Neural progenitor cell (in vitro differentiated cells): Measurements from ENCODE around the gene P2RX5. TPM values are rescaled to one million over a fixed set of nuclear protein-coding genes. Genes with fewer than 3 reads are reported as not detected.

Source experiments
- DNase-seq: peaks from one replicate; pipeline ENCODE4 v3.0.0-alpha.2; 2016; ENCODE audit warnings: low spot score
- H2AFZ ChIP-seq: fragments of 200-600 bp; sonication (generic); replicated peaks from 2 replicates; pipeline ENCODE4 v1.6.1; 2016; ENCODE audit warnings: antibody characterized with exemption
- H3F3A ChIP-seq: fragments of 200-600 bp; sonication (generic); 2 replicates; pipeline ENCODE4 v1.6.1; 2016; ENCODE audit warnings: antibody characterized with exemption, low read depth
- H3K27ac ChIP-seq: fragments of 200-600 bp; sonication (generic); 2 replicates; pipeline ENCODE4 v1.5.1; 2016; ENCODE audit warnings: mild to moderate bottlenecking
- H3K27me3 ChIP-seq: fragments of 200-600 bp; sonication (generic); 2 replicates; pipeline ENCODE4 v1.6.1; 2016; ENCODE audit warnings: mild to moderate bottlenecking, moderate library complexity
- H3K36me3 ChIP-seq: fragments of 200-600 bp; sonication (generic); 2 replicates; pipeline ENCODE4 v1.5.1; 2016
- H3K4me1 ChIP-seq: fragments of 200-600 bp; sonication (generic); 2 replicates; pipeline ENCODE4 v1.6.1; 2016; ENCODE audit warnings: mixed run types
- H3K4me2 ChIP-seq: fragments of 200-600 bp; sonication (generic); 2 replicates; pipeline ENCODE4 v1.6.1; 2016
- H3K4me3 ChIP-seq: fragments of 200-600 bp; sonication (generic); 2 replicates; pipeline ENCODE4 v1.5.1; 2016
- H3K79me2 ChIP-seq: fragments of 200-600 bp; sonication (generic); 2 replicates; pipeline ENCODE4 v1.6.1; 2016; ENCODE audit warnings: low read depth
- H3K9ac ChIP-seq: fragments of 200-600 bp; sonication (generic); 2 replicates; pipeline ENCODE4 v1.6.1; 2016
- H3K9me3 ChIP-seq: fragments of 200-600 bp; sonication (generic); 2 replicates; pipeline ENCODE4 v1.5.1; 2016; ENCODE audit warnings: low read depth
- H4K20me1 ChIP-seq: fragments of 200-600 bp; sonication (generic); 2 replicates; pipeline ENCODE4 v1.6.1; 2016; ENCODE audit warnings: low read depth
- H3K27ac Mint-ChIP-seq: 3 replicates; pipeline ENCODE4 v1.8.0; 2021; ENCODE audit warnings: mixed read lengths
- H3K27me3 Mint-ChIP-seq: 2 replicates; pipeline ENCODE4 v1.8.0; 2022; ENCODE audit warnings: low read depth, mild to moderate bottlenecking, inconsistent platforms, moderate library complexity, mixed read lengths; ENCODE audit not compliant: insufficient read depth
- H3K36me3 Mint-ChIP-seq: 3 replicates; pipeline ENCODE4 v1.8.0; 2021; ENCODE audit warnings: mixed read lengths
- H3K4me1 Mint-ChIP-seq: 3 replicates; pipeline ENCODE4 v1.8.0; 2021; ENCODE audit warnings: mixed read lengths
- H3K4me3 Mint-ChIP-seq: 3 replicates; pipeline ENCODE4 v1.8.0; 2021; ENCODE audit warnings: mild to moderate bottlenecking, moderate library complexity, mixed read lengths
- H3K9me3 Mint-ChIP-seq: 3 replicates; pipeline ENCODE4 v1.8.0; 2020; ENCODE audit warnings: mixed read lengths
- EZH2 ChIP-seq: fragments of 200-600 bp; sonication (generic); IDR thresholded peaks from 2 replicates; pipeline ENCODE4 v1.6.1; 2017; ENCODE audit warnings: antibody characterized with exemption, mild to moderate bottlenecking, moderate library complexity
- EZH2phosphoT487 ChIP-seq: fragments of 200-600 bp; sonication (generic); IDR thresholded peaks from 2 replicates; pipeline ENCODE4 v1.6.1; 2017; ENCODE audit warnings: antibody characterized with exemption
- total RNA-seq: library from RNA; depleted of rRNA; stranded (reverse); fragments of >200 nt; gene quantifications from 2 replicates; pipeline ENCODE4 v1.2.3, GENCODE V29; 2015; ENCODE audit warnings: low replicate concordance
- TF ChIP-seq, protein P1 (sequence below): fragments of 200-600 bp; sonication (generic); IDR thresholded peaks from 2 replicates; pipeline ENCODE4 v1.5.1; 2017; ENCODE audit warnings: antibody characterized with exemption, mild to moderate bottlenecking

P2RX5 gene
- total RNA-seq, 1 donor from 2014 or later = not detected

DNA sequence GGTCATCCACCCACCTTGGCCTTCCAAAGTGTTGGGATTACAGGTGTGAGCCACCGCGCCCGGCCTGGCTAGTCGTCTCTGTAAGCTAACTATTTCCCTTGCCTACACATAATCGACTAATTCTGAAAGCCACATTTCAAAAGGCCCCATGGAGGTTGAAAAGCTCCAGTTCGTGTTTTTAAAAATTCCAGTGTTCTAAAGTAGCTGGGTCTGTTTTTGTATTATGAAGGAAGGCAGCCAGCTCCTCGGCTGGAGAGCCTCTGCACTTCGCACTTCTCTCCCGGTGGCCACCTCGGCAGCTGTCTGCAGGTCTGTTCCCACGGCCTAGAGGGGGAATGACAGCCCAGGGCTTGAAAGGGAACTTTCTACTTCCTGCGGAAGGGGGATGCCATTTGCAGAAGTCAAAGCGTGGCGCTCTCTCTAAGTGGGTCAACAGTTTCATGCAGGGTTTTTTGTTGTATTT lies 44.7 kb upstream of the P2RX5 start:
- H3K27ac Mint-ChIP-seq = no peak overlapping the region
- H3K9me3 ChIP-seq = no peaks in the 10 kb centered on the region

DNA sequence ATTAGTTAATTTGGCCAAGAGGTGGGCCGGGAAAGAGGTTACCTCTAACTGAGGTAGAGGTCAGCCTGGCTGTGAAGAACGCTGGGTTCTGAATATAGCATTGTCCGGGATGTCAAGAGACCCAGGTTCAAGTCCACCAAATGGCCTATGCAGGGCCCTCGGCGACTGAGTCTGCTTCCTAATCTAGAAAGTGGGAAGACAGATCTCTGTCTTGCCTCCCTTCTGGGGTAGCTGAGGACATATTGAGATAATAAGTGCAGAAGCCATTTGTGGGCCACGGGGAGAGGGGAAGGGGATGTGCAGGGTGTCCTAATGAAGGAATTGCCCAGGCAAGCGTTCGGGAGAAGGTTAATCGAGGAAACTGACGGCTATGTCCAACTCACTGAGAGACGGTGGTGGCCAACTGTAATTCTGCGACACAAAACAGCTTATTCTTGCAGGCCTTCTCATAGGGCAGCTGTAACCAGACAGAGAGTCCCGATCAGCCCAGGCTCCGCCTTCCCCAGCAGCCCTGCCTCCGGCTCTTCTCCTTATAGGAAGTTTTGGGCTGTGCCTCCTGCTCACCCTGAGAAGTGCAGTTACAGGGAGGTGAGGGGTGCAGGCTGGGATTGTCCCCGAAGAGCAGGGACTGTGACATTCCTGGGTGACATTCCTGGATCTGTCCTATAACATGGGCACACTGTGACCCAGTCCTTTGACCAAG lies 43.6 kb upstream of the P2RX5 start:
- H2AFZ ChIP-seq = no peak overlapping the region
- no peaks in the 10 kb centered on the region for H4K20me1 ChIP-seq
- peak overlapping the region; percentile 63 for H3K4me2 ChIP-seq
- H3K4me1 ChIP-seq = peaks cover 19% of the 10 kb centered on the region
- peaks cover 15% of the 10 kb centered on the region for H3F3A ChIP-seq
- no peak overlapping the region for H3K9ac ChIP-seq
- Mint-ChIP-seq H3K36me3 (no peaks in the 10 kb centered on the region), H3K4me3 (peak overlapping the region; percentile 19), H3K27me3 (peaks cover 15% of the 10 kb centered on the region), H3K9me3 (no peaks in the 10 kb centered on the region), H3K27ac (peak overlapping the region; percentile 76), H3K4me1 (peaks cover 26% of the 10 kb centered on the region)
- no peaks in the 10 kb centered on the region for H3K79me2 ChIP-seq
- no peaks in the 10 kb centered on the region for H3K9me3 ChIP-seq
- H3K36me3 ChIP-seq = no peaks in the 10 kb centered on the region
- DNase-seq = peak; percentile 37
- H3K27me3 ChIP-seq = peaks cover 7% of the 10 kb centered on the region
- no peak overlapping the region for H3K27ac ChIP-seq
- TF ChIP-seq, protein P1, sequence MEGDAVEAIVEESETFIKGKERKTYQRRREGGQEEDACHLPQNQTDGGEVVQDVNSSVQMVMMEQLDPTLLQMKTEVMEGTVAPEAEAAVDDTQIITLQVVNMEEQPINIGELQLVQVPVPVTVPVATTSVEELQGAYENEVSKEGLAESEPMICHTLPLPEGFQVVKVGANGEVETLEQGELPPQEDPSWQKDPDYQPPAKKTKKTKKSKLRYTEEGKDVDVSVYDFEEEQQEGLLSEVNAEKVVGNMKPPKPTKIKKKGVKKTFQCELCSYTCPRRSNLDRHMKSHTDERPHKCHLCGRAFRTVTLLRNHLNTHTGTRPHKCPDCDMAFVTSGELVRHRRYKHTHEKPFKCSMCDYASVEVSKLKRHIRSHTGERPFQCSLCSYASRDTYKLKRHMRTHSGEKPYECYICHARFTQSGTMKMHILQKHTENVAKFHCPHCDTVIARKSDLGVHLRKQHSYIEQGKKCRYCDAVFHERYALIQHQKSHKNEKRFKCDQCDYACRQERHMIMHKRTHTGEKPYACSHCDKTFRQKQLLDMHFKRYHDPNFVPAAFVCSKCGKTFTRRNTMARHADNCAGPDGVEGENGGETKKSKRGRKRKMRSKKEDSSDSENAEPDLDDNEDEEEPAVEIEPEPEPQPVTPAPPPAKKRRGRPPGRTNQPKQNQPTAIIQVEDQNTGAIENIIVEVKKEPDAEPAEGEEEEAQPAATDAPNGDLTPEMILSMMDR = no peak
- no peak for TF ChIP-seq EZH2
- TF ChIP-seq EZH2phosphoT487 = no peak
- H3K4me3 ChIP-seq = no peak overlapping the region

More for the DNA sequence above, 44.7 kb upstream of the P2RX5 start:
- no peak overlapping the region for H3K4me3 ChIP-seq
- Mint-ChIP-seq H3K4me3 (no peak overlapping the region), H3K36me3 (no peaks in the 10 kb centered on the region), H3K9me3 (no peaks in the 10 kb centered on the region), H3K4me1 (peaks cover 26% of the 10 kb centered on the region), H3K27me3 (peaks cover 15% of the 10 kb centered on the region)
- no peak overlapping the region for H3K27ac ChIP-seq
- no peak overlapping the region for H3K9ac ChIP-seq
- no peak overlapping the region for H2AFZ ChIP-seq
- no peak overlapping the region for H3K4me2 ChIP-seq
- peaks cover 7% of the 10 kb centered on the region for H3K27me3 ChIP-seq
- H3F3A ChIP-seq = peaks cover 16% of the 10 kb centered on the region
- no peak for DNase-seq
- H3K4me1 ChIP-seq = peaks cover 19% of the 10 kb centered on the region
- TF ChIP-seq, protein P1 = no peak
- no peak for TF ChIP-seq EZH2
- TF ChIP-seq EZH2phosphoT487 = no peak
- no peaks in the 10 kb centered on the region for H4K20me1 ChIP-seq
- H3K36me3 ChIP-seq = no peaks in the 10 kb centered on the region
- H3K79me2 ChIP-seq = no peaks in the 10 kb centered on the region

DNA sequence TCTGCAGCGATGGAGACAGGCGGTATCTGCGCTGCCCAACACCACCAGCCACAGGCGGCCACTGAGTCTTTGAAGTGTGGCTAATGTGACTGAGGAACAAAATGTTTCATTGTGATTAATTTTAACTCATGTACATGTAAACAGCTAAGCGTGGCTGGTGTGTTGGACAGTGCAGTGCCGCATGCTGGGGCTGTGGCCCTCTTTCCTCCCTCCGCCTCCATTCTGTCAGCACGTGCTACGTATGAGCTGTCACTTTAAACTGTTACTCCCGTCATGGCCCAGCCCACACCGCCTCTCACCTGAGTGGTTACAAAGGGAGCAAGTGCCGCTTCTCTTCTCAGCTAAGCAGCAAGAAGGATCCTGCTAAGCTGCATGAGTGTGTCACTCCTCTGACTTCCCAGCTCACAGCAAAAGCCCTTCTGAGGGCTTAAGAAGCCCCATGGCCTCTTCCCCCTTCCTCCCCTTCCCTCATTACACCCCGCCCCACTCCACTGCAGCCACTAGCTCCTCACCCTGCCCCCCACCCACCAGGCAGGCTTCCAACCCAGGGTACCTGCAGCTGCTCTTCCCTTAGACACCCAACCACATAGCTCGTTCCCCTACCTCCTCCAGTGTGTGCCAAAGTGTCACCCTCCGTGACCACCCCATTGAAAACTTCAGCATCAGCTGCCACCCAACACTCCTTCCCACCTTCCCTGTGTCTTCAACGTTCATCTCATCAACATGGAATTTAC lies 42.8 kb upstream of the P2RX5 start:
- Histone ChIP-seq H3K9me3 (no peaks in the 10 kb centered on the region), H3K9ac (no peak overlapping the region), H3K27me3 (peaks cover 7% of the 10 kb centered on the region), H2AFZ (no peak overlapping the region), H3K4me3 (peak overlapping the region; percentile 37), H3K27ac (no peak overlapping the region), H3K36me3 (no peaks in the 10 kb centered on the region), H3K4me1 (peaks cover 19% of the 10 kb centered on the region), H4K20me1 (no peaks in the 10 kb centered on the region), H3F3A (peaks cover 15% of the 10 kb centered on the region), H3K4me2 (peak overlapping the region; percentile 63), H3K79me2 (no peaks in the 10 kb centered on the region)
- H3K27me3 Mint-ChIP-seq = peaks cover 15% of the 10 kb centered on the region
- peaks cover 30% of the 10 kb centered on the region for H3K4me1 Mint-ChIP-seq
- H3K9me3 Mint-ChIP-seq = no peaks in the 10 kb centered on the region
- TF ChIP-seq EZH2 = no peak
- TF ChIP-seq, protein P1 = no peak
- TF ChIP-seq EZH2phosphoT487 = no peak
- peak overlapping the region; percentile 54 for H3K4me3 Mint-ChIP-seq
- no peaks in the 10 kb centered on the region for H3K36me3 Mint-ChIP-seq
- H3K27ac Mint-ChIP-seq = no peak overlapping the region
- peak; percentile 50 for DNase-seq
